HCT116 (cell line): ENCODE data around the gene FERMT3.

Source experiments
- EZH2 ChIP-seq: fragments of 200-600 bp; sonication (generic); IDR thresholded peaks from 2 replicates; pipeline ENCODE4 v1.6.1; 2017; ENCODE audit warnings: antibody characterized with exemption, mixed run types
- POLR2A ChIP-seq: IDR thresholded peaks from 2 replicates; pipeline ENCODE4 v1.7.0; 2011; ENCODE audit warnings: borderline replicate concordance; ENCODE audit not compliant: insufficient read depth, insufficient read length; ENCODE audit errors: extremely low read depth
- POLR2AphosphoS5 ChIP-seq: IDR thresholded peaks from 2 replicates; pipeline ENCODE4 v1.6.1; 2011; ENCODE audit warnings: mild to moderate bottlenecking, low read depth, low read length, moderate library complexity
- RAD21 ChIP-seq: IDR thresholded peaks from 2 replicates; pipeline ENCODE4 v1.6.1; 2012; ENCODE audit warnings: low read depth, mild to moderate bottlenecking
- SP1 ChIP-seq: IDR thresholded peaks from 2 replicates; pipeline ENCODE4 v1.6.1; 2012; ENCODE audit warnings: low read depth
- YY1 ChIP-seq: IDR thresholded peaks from 2 replicates; pipeline ENCODE4 v1.6.1; 2011; ENCODE audit warnings: low read length, low read depth, moderate library complexity, mild to moderate bottlenecking; ENCODE audit not compliant: insufficient replicate concordance; ENCODE audit errors: extremely low read depth
- TF ChIP-seq, protein P1 (sequence below), 3 experiments: fragments of 200-600 bp in 1 of 3; sonication (generic) in 1 of 3; IDR thresholded peaks in 2 of 3; conservative IDR thresholded peaks in 1 of 3; 2 replicates each; pipeline ENCODE4 v1.5.1; 2012 to 2017; ENCODE audit warnings: low read depth in 2 of 3, low read length in 2 of 3, antibody characterized with exemption in 1 of 3, borderline replicate concordance in 1 of 3, control low read depth in 1 of 3, mild to moderate bottlenecking in 1 of 3, mixed read lengths in 1 of 3, mixed run types in 1 of 3, moderate library complexity in 1 of 3; ENCODE audit not compliant: insufficient read depth in 1 of 3
- TF ChIP-seq, protein P2 (sequence below): IDR thresholded peaks from 2 replicates; pipeline ENCODE4 v1.6.1; 2012; ENCODE audit warnings: low read depth

DNA sequence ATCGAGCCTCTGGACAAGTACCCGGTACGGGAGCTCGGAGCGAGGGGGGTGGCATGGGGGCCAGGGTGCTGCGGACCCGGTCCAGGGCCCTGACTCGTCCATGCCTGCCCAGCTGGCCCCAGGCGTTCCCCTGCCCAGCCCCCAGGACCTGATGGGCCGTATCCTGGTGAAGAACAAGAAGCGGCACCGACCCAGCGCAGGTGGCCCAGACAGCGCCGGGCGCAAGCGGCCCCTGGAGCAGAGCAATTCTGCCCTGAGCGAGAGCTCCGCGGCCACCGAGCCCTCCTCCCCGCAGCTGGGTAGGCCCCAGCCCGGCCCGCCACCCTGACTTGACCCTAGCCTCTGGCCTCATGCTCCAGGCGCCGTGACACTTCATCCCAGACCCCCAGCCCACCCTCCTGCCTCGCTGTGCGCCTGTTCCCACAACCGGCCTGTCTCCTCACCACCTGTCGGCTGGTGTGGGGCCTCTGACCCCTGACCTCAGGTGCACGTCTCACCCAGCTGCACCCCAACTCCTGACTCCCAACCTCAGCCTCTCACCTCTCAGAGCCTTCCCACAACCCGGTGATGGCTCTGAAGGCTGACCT is 52.5 kb downstream of the FERMT3 start:
- TF ChIP-seq, protein P1, sequence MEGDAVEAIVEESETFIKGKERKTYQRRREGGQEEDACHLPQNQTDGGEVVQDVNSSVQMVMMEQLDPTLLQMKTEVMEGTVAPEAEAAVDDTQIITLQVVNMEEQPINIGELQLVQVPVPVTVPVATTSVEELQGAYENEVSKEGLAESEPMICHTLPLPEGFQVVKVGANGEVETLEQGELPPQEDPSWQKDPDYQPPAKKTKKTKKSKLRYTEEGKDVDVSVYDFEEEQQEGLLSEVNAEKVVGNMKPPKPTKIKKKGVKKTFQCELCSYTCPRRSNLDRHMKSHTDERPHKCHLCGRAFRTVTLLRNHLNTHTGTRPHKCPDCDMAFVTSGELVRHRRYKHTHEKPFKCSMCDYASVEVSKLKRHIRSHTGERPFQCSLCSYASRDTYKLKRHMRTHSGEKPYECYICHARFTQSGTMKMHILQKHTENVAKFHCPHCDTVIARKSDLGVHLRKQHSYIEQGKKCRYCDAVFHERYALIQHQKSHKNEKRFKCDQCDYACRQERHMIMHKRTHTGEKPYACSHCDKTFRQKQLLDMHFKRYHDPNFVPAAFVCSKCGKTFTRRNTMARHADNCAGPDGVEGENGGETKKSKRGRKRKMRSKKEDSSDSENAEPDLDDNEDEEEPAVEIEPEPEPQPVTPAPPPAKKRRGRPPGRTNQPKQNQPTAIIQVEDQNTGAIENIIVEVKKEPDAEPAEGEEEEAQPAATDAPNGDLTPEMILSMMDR (IDR thresholded peaks at IDR 0.05 in 2 of 3, conservative IDR thresholded peaks at IDR 0.05 in 1 of 3; ENCODE audit: borderline replicate concordance in 1 of 3, insufficient read depth in 1 of 3, low read depth in 2 of 3, low read length in 2 of 3), result no peak
- no peak for TF ChIP-seq POLR2AphosphoS5
- TF ChIP-seq, protein P2, sequence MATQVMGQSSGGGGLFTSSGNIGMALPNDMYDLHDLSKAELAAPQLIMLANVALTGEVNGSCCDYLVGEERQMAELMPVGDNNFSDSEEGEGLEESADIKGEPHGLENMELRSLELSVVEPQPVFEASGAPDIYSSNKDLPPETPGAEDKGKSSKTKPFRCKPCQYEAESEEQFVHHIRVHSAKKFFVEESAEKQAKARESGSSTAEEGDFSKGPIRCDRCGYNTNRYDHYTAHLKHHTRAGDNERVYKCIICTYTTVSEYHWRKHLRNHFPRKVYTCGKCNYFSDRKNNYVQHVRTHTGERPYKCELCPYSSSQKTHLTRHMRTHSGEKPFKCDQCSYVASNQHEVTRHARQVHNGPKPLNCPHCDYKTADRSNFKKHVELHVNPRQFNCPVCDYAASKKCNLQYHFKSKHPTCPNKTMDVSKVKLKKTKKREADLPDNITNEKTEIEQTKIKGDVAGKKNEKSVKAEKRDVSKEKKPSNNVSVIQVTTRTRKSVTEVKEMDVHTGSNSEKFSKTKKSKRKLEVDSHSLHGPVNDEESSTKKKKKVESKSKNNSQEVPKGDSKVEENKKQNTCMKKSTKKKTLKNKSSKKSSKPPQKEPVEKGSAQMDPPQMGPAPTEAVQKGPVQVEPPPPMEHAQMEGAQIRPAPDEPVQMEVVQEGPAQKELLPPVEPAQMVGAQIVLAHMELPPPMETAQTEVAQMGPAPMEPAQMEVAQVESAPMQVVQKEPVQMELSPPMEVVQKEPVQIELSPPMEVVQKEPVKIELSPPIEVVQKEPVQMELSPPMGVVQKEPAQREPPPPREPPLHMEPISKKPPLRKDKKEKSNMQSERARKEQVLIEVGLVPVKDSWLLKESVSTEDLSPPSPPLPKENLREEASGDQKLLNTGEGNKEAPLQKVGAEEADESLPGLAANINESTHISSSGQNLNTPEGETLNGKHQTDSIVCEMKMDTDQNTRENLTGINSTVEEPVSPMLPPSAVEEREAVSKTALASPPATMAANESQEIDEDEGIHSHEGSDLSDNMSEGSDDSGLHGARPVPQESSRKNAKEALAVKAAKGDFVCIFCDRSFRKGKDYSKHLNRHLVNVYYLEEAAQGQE, result no peak
- TF ChIP-seq EZH2, result no peak
- TF ChIP-seq RAD21, result no peak
- TF ChIP-seq SP1, result no peak
- no peak for TF ChIP-seq POLR2A
- no peak for TF ChIP-seq YY1
